Measurements from ENCODE around the gene NUDT6. TPM values are rescaled to one million over a fixed set of nuclear protein-coding genes. Genes with fewer than 3 reads are reported as not detected.

Gene NUDT6
- total RNA-seq, 1 experiment from 2014 or later: 11.3 TPM

DNA sequence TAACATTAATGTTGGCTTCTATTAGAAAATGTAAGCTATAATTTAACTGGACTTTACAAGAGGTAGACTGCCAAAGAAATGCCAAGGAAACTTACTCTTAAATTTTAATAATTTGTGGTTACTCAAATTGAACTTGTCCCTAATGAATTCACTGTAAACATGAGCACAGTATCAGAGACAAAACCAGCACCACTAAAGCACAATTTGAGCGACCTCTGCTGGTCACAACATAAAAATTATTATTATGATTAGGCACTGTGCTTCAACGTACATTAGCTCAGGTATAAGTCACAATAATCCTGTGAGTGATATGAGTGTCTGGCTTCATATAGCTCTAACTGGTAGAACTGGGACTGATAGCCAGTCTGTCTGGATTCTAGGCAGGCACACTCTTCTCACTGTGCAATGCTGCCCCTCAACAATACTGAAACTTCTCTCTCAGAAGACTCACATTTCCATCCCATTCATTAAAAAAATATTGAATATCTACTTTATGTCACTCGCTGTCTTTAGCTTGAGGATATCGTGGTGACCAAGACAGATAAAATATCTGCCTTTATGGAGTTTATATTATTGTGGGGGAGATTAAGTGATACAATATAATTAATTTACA is 8.0 kb downstream of the NUDT6 start:
- DNase-seq (ENCODE audit: low spot score): peak; percentile 46

DNA sequence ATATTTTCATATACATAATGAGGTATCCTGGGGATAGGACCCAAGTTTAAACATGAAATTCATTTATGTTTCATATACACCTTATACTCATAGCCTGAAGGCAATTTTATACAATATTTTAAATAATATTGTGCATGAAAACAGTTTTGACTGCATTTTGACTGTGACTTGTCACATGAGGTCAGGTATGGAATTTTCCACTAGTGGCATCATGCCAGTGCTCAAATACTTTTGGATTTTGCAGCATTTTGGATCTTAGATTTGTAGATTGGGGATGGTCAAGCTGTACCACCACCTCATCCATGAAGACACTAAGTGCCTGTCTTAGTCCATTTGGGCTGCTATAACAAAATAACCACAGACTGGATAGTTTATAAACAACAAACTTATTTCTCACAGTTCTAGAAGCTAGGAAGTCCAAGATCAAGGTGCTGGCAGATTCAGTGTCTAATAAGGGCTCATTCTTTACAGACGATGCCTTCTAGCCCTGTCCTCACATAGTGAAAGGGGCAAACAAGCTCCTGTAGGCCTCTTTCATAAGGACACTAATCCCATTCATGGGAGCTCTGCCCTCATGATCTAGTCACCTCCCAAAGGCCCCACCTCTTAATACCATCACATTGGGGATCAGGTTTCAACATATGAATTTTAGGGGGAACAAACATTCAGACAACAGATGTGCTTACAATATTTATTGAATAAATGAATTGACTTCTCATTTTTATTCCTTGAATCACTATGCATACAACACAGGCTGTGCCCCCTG is 9.4 kb downstream of the NUDT6 start:
- no peak for DNase-seq (ENCODE audit: low spot score)

DNA sequence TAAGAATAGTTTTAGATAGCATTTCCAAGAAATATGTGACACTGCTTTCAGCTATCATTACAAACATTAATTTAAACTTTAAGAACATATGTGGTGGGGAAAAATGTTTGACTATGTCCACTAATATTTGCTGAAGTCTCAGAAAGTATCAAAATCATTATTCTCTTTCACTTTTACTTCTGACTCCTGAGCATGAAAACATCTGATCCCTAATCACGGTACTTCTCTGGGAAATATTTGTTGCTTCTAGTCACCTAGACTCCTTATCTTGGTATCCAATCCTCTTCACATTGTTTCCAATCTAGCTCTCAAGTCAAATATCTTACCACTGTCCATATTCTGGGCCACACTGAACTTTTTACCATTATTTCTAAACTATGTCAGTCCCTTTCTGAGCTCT is 10.8 kb downstream of the NUDT6 start:
- no peak for DNase-seq (ENCODE audit: low spot score)

- DNase-seq (ENCODE audit: low spot score): no peak
These were observed 12.7 kb downstream of the NUDT6 start for GRCh38 chr4:122909683-122910082.

GRCh38 chr4:122908223-122908622 is 14.2 kb downstream of the NUDT6 start:
- no peak for DNase-seq (ENCODE audit: low spot score)

GRCh38 chr4:122906859-122907305 is 15.5 kb downstream of the NUDT6 start:
- no peak for DNase-seq (ENCODE audit: low spot score)

GRCh38 chr4:122903766-122904288 is 18.6 kb downstream of the NUDT6 start:
- no peak for DNase-seq (ENCODE audit: low spot score)

DNA sequence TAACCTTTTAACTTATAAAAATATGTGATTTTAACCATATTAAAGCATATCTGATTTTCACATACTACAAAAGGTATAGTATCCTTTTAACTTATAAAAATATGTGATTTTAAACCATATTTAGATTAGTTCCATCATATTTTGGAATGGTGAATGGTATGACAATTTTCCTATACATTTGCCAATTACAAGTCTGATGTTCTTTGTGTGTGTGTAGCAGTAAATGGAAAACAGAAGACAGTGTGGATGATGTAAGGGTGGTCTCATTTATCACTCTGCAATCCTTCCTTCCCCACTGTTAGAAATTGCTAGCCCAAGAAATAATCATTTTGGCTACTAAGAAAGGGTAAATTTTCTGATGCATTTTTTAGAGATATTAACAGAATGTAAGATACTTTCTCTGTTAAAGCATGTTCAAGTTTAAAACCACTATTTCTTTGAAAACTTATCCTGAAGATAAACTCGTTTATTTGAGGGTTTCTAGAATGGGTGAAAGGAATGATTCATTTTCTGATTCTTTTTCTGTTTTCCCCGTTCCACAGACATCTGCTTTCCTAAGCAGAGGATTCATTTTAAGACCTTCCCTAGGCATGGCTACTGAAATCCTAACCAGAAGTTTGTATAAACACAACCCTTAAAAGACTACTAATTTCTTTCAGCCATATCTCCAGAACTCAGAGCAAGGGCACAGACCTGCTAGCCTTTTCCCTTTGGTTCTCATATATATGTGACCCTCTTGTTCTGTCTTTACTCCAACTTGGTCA is 21.0 kb downstream of the NUDT6 start:
- no peak for DNase-seq (ENCODE audit: low spot score)

DNA sequence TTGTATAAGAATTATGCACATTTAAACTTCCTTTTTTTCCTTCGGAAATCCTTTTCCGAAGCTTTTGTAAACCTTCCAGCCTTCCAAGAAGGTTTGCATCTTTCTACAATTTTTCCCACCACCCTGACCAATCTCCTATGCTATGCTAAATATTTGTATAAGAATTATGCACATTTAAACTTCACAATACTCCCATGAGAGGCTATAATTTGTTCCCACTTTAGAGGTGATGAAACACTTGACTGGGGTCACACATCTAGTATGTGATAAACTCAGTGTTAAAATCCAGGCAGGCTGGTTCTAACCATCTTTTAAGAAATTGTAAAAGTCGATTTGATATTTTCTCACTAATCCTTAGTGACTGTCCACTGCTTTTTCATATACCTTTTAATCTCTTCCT is 22.1 kb downstream of the NUDT6 start:
- no peak for DNase-seq (ENCODE audit: low spot score)

- no peak for DNase-seq (ENCODE audit: low spot score)
These were observed 22.7 kb downstream of the NUDT6 start for GRCh38 chr4:122899682-122900081.

- peak; percentile 94 for DNase-seq (ENCODE audit: low spot score)
These were observed 23.8 kb downstream of the NUDT6 start for GRCh38 chr4:122898370-122899150.

- DNase-seq (ENCODE audit: low spot score): no peak
These were observed 26.1 kb downstream of the NUDT6 start for GRCh38 chr4:122896270-122896669.

GRCh38 chr4:122895336-122895995 is 26.9 kb downstream of the NUDT6 start:
- DNase-seq (ENCODE audit: low spot score): no peak

DNA sequence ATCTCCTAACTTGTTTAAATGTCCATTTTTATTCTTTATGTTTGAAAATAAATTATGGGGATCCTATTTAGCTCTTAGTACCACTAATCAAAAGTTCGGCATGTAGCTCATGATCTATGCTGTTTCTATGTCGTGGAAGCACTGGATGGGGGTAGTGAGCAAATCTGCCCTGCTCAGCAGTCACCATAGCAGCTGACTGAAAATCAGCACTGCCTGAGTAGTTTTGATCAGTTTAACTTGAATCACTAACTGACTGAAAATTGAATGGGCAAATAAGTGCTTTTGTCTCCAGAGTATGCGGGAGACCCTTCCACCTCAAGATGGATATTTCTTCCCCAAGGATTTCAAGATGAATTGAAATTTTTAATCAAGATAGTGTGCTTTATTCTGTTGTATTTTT is 27.6 kb downstream of the NUDT6 start:
- no peak for DNase-seq (ENCODE audit: low spot score)

GRCh38 chr4:122890147-122890795 is 32.1 kb downstream of the NUDT6 start:
- peak; percentile 91 for DNase-seq (ENCODE audit: low spot score)

- peak; percentile 59 for DNase-seq (ENCODE audit: low spot score)
These were observed 32.7 kb downstream of the NUDT6 start for GRCh38 chr4:122889726-122890125.

DNA sequence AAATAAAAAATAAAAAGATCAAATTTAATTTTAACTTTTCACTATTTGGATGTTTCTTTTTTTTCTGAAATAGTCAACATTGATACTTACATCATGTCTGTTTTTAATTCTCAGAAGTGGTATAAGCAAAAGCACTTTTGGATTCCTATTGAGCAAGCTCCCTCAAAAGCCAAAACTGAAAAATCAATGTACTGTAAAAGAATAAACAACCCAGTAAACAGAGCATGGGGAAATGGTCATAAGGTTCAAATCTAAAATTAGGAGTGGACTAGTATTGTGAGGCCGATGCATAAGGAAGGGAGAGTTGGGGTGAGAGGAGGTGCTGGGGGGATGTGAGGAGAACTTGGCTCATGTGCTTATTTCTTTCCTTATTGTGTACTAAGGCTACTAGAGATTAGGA is 37.9 kb downstream of the NUDT6 start:
- no peak for DNase-seq (ENCODE audit: low spot score)

GRCh38 chr4:122882857-122883735 is 39.3 kb downstream of the NUDT6 start:
- no peak for DNase-seq (ENCODE audit: low spot score)

- DNase-seq (ENCODE audit: low spot score): no peak
These were observed 43.4 kb downstream of the NUDT6 start for GRCh38 chr4:122879001-122879400.

- DNase-seq (ENCODE audit: low spot score): no peak
These were observed 45.9 kb downstream of the NUDT6 start for GRCh38 chr4:122876456-122876855.

Measured in A172 (cell line).